ENCODE data around the gene TRAPPC3L.

- TF ChIP-seq POLR2A (IDR thresholded peaks at IDR 0.05; ENCODE audit: low read depth, low read length): no peak
- TF ChIP-seq POLR2AphosphoS5 (IDR thresholded peaks at IDR 0.05; ENCODE audit: low read depth, low read length): no peak
Observed at GRCh38 chr6:116542426-116542825, 3.1 kb downstream of the TRAPPC3L start.
